Neural cell (in vitro differentiated cells): ENCODE measurements around the gene NFASC. TPM values are rescaled to one million over a fixed set of nuclear protein-coding genes. Genes with fewer than 3 reads are reported as not detected.
A peak's percentile ranks its signal among the peaks of the same experiment; 100 is the strongest.

Experiments used
- H2AFZ ChIP-seq: fragments of 200-600, 300-800 bp; sonication (generic), shearing (Covaris generic); 2 replicates; pipeline ENCODE4 v1.6.0; 2014; ENCODE audit warnings: low read depth, mild to moderate bottlenecking, antibody characterized with exemption, low read length, moderate library complexity
- H3F3A ChIP-seq: fragments of 200-600 bp; shearing (Covaris generic); 2 replicates; pipeline ENCODE4 v1.6.1; 2016; ENCODE audit warnings: mild to moderate bottlenecking, moderate library complexity, mixed read lengths, antibody characterized with exemption, low read length; ENCODE audit not compliant: insufficient read depth, poor library complexity, severe bottlenecking
- H3K27ac ChIP-seq: fragments of 200-600, 300-800 bp; sonication (generic), shearing (Covaris generic); 2 replicates; pipeline ENCODE4 v1.5.1; 2014; ENCODE audit warnings: mild to moderate bottlenecking, low read length, moderate library complexity
- H3K27me3 ChIP-seq: fragments of 300-800, 200-600 bp; sonication (generic), shearing (Covaris generic); 2 replicates; pipeline ENCODE4 v1.6.0; 2014; ENCODE audit warnings: mild to moderate bottlenecking, low read depth, low read length, moderate library complexity; ENCODE audit not compliant: insufficient read depth
- H3K36me3 ChIP-seq: fragments of 300-800, 200-600 bp; sonication (generic), shearing (Covaris generic); 2 replicates; pipeline ENCODE4 v1.5.1; 2014; ENCODE audit warnings: mild to moderate bottlenecking, antibody characterized with exemption, low read length, moderate library complexity; ENCODE audit not compliant: insufficient read depth
- H3K4me2 ChIP-seq: fragments of 300-800, 200-600 bp; sonication (generic), shearing (Covaris generic); 2 replicates; pipeline ENCODE4 v1.6.0; 2014; ENCODE audit warnings: mild to moderate bottlenecking, low read length
- H3K4me3 ChIP-seq: fragments of 300-800, 200-600 bp; sonication (generic), shearing (Covaris generic); 2 replicates; pipeline ENCODE4 v1.5.1; 2014; ENCODE audit warnings: mild to moderate bottlenecking, low read length, moderate library complexity
- H3K79me2 ChIP-seq: fragments of 200-600 bp; shearing (Covaris generic); replicated peaks from 2 replicates; pipeline ENCODE4 v1.6.0; 2014; ENCODE audit warnings: mild to moderate bottlenecking, low read length, moderate library complexity; ENCODE audit not compliant: insufficient read depth
- H3K9ac ChIP-seq: fragments of 300-800, 200-600 bp; sonication (generic), shearing (Covaris generic); 2 replicates; pipeline ENCODE4 v1.6.1; 2016; ENCODE audit warnings: mild to moderate bottlenecking, low read length, mixed read lengths
- H3K9me2 ChIP-seq: fragments of 200-600 bp; shearing (Covaris generic); 2 replicates; pipeline ENCODE4 v1.6.1; 2016; ENCODE audit warnings: mild to moderate bottlenecking, low read length, mixed read lengths; ENCODE audit not compliant: insufficient read depth
- H3K9me3 ChIP-seq: fragments of 200-600, 300-800 bp; sonication (generic), shearing (Covaris generic); 2 replicates; pipeline ENCODE4 v1.6.1; 2016; ENCODE audit warnings: mild to moderate bottlenecking, mixed run types, low read length, moderate library complexity, mixed read lengths
- H4K20me1 ChIP-seq: fragments of 200-600 bp; shearing (Covaris generic); 2 replicates; pipeline ENCODE4 v1.6.1; 2016; ENCODE audit warnings: mild to moderate bottlenecking, mixed run types; ENCODE audit not compliant: insufficient read depth
- EP300 ChIP-seq: fragments of 450-650 bp; conservative IDR thresholded peaks from 2 replicates; pipeline ENCODE4 v1.6.1; 2014; ENCODE audit warnings: antibody characterized with exemption, mild to moderate bottlenecking, moderate library complexity; ENCODE audit not compliant: poor library complexity, severe bottlenecking
- EZH2 ChIP-seq: fragments of 200-600, 300-800 bp; shearing (Covaris generic), sonication (generic); IDR thresholded peaks from 2 replicates; pipeline ENCODE4 v1.6.1; 2014; ENCODE audit warnings: antibody characterized with exemption, low read length, borderline replicate concordance, mild to moderate bottlenecking; ENCODE audit not compliant: insufficient read depth, poor library complexity, severe bottlenecking
- POLR2AphosphoS5 ChIP-seq: IDR thresholded peaks from 2 replicates; pipeline ENCODE4 v1.6.1; 2012
- RAD21 ChIP-seq: fragments of 450-650 bp; conservative IDR thresholded peaks from 2 replicates; pipeline ENCODE4 v1.6.1; 2014; ENCODE audit warnings: antibody characterized with exemption, mild to moderate bottlenecking, moderate library complexity
- REST ChIP-seq: IDR thresholded peaks from 2 replicates; pipeline ENCODE4 v1.6.1; 2012; ENCODE audit warnings: borderline replicate concordance
- SMC3 ChIP-seq: fragments of 450-650 bp; conservative IDR thresholded peaks from 2 replicates; pipeline ENCODE4 v1.6.1; 2014; ENCODE audit warnings: antibody characterized with exemption, mild to moderate bottlenecking, moderate library complexity; ENCODE audit not compliant: poor library complexity
- TAF1 ChIP-seq: IDR thresholded peaks from 2 replicates; pipeline ENCODE4 v1.6.1; 2012; ENCODE audit warnings: low read depth
- polyA plus RNA-seq: library from polyadenylated mRNA; depleted of rRNA; stranded (reverse); fragments of >200 nt; gene quantifications from 2 replicates; pipeline ENCODE4 v1.2.3, GENCODE V29; 2014
- TF ChIP-seq, protein P1 (sequence below): fragments of 450-650 bp; IDR thresholded peaks from 2 replicates; pipeline ENCODE4 v1.5.1; 2014; ENCODE audit warnings: antibody characterized with exemption, mild to moderate bottlenecking, moderate library complexity; ENCODE audit not compliant: poor library complexity, severe bottlenecking

Gene NFASC
- polyA plus RNA-seq, 1 donor from 2014 or later = 23.9 TPM

DNA sequence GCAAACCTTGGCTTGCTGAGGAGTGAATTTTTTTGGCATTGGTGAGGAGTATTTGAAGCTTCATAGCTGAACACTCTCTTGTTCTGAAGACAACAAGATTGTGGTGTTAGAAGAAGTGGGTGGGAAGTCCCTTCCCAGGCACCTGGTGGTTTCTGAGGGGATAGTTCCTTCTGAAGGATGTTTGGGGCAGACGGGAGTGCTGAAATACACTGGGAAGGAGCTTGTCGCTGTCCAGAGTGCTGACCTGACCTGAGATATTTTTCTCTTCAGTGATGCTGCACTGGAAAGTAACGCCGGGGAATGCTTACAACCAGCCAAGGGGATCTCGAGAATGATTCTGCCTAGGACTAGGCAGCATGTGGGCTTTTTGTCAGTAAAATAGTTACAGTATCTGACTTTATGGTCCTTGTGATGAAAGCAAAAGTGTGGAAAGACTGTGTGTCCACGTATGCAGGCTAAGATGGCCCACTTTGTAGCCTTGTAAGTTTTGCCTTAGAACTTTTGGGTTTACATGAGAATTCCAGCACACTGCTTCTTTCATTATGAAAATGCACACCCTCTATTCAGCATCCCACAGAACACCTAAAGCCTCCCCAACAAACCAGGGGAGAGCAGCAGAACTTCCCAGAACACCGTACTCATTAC, 33.1 kb upstream of the NFASC start:
- Histone ChIP-seq H3F3A (no peaks in the 10 kb centered on the region), H3K4me3 (peak overlapping the region; percentile 44), H3K27me3 (no peaks in the 10 kb centered on the region), H3K27ac (peak overlapping the region; percentile 39), H3K9me3 (no peaks in the 10 kb centered on the region), H3K9ac (no peak overlapping the region), H2AFZ (no peak overlapping the region), H4K20me1 (peaks cover 5% of the 10 kb centered on the region), H3K9me2 (no peaks in the 10 kb centered on the region), H3K79me2 (peaks cover 39% of the 10 kb centered on the region), H3K36me3 (no peaks in the 10 kb centered on the region), H3K4me2 (no peak overlapping the region)
- no peak for TF ChIP-seq EP300
- no peak for TF ChIP-seq TAF1
- peak; percentile 85 for TF ChIP-seq REST

DNA sequence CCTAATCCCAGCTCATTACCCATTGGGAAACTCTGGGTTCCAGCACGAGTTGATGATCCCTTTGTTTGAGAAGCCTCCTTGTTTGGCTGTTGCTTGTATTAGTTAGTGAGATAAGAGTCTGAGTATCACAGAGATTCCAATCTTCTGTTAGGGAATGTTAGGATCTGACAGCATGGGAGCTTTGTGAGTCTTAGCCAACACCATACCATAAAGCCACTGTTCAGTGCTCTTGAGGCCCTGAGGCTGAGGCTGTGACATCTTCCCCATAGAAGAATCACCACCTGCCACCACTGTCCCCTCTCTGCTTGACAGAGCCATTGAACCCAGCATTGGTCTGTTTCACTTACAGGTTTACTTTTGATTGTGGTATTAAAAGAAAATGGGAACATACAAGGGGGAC, 29.3 kb upstream of the NFASC start:
- Histone ChIP-seq H3K4me2 (no peak overlapping the region), H3K9me2 (no peaks in the 10 kb centered on the region), H2AFZ (no peak overlapping the region), H3K9me3 (no peaks in the 10 kb centered on the region), H3K79me2 (peaks cover 36% of the 10 kb centered on the region), H3K27ac (no peak overlapping the region), H3K36me3 (no peaks in the 10 kb centered on the region), H4K20me1 (peaks cover 5% of the 10 kb centered on the region), H3F3A (no peaks in the 10 kb centered on the region), H3K27me3 (no peaks in the 10 kb centered on the region), H3K4me3 (no peak overlapping the region), H3K9ac (no peak overlapping the region)
- TF ChIP-seq POLR2AphosphoS5 (no peak), TAF1 (no peak), RAD21 (no peak), EP300 (no peak)
- TF ChIP-seq, protein P1, sequence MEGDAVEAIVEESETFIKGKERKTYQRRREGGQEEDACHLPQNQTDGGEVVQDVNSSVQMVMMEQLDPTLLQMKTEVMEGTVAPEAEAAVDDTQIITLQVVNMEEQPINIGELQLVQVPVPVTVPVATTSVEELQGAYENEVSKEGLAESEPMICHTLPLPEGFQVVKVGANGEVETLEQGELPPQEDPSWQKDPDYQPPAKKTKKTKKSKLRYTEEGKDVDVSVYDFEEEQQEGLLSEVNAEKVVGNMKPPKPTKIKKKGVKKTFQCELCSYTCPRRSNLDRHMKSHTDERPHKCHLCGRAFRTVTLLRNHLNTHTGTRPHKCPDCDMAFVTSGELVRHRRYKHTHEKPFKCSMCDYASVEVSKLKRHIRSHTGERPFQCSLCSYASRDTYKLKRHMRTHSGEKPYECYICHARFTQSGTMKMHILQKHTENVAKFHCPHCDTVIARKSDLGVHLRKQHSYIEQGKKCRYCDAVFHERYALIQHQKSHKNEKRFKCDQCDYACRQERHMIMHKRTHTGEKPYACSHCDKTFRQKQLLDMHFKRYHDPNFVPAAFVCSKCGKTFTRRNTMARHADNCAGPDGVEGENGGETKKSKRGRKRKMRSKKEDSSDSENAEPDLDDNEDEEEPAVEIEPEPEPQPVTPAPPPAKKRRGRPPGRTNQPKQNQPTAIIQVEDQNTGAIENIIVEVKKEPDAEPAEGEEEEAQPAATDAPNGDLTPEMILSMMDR = no peak

- H3K27ac ChIP-seq = no peak overlapping the region
- no peak overlapping the region for H3K9ac ChIP-seq
- H3K27me3 ChIP-seq = no peaks in the 10 kb centered on the region
- H3K4me2 ChIP-seq = no peak overlapping the region
- no peak overlapping the region for H3K4me3 ChIP-seq
- peaks cover 36% of the 10 kb centered on the region for H3K79me2 ChIP-seq
- no peaks in the 10 kb centered on the region for H3K9me2 ChIP-seq
- TF ChIP-seq TAF1 = no peak
- TF ChIP-seq SMC3 = no peak
- no peak for TF ChIP-seq EZH2
- H3F3A ChIP-seq = no peaks in the 10 kb centered on the region
- peaks cover 5% of the 10 kb centered on the region for H4K20me1 ChIP-seq
- H3K9me3 ChIP-seq = no peaks in the 10 kb centered on the region
- H3K36me3 ChIP-seq = no peaks in the 10 kb centered on the region
- H2AFZ ChIP-seq = no peak overlapping the region
Measured at GRCh38 chr1:204841798-204842197, 28.9 kb upstream of the NFASC start.
